Measurements from ENCODE around the gene CRLF3.

GRCh38 chr17:30864636-30865035 lies 40.1 kb upstream of the CRLF3 start:
- TF ChIP-seq CTCF (IDR thresholded peaks at IDR 0.05): no peak
- TF ChIP-seq POLR2A (IDR thresholded peaks at IDR 0.05): no peak
- no peak for TF ChIP-seq POLR2AphosphoS5 (IDR thresholded peaks at IDR 0.05)

All from gastroesophageal sphincter (tissue), 3 donors.